HG02970 (cell line): ENCODE results near the gene KBTBD13.
"Not testable (repeated sequence)": the region's sequence is repeated elsewhere in the genome, so short reads cannot be mapped to it uniquely, and the experiment has no call there.

Experiments used
- ATAC-seq: cut with Tn5 transposase; IDR thresholded peaks from one replicate; pipeline ENCODE4 v1.9.1; 2021; ENCODE audit warnings: mild to moderate bottlenecking, moderate library complexity, moderate number of reproducible peaks; ENCODE audit not compliant: unreplicated experiment, low FRiP score

The KBTBD13 gene

DNA sequence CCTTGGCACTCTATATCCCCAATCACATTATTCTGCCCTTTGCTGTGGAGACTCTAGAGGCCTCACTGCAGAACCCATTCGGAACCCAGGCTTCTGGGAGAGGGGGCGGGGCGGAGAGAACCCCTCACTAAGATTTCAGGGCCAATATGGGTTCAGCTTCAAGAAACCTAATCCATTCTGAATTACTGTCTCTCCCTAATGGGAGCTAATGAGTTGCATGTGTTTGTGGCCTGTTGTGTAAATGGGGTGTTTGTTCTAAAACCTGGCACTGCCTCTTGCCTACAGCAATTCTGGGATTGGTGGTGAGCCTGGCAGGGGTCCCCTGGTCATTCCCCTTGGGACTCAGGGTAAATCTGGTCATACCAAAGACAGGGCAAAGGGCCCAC lies 8.2 kb upstream of the KBTBD13 start:
- no peak for ATAC-seq

DNA sequence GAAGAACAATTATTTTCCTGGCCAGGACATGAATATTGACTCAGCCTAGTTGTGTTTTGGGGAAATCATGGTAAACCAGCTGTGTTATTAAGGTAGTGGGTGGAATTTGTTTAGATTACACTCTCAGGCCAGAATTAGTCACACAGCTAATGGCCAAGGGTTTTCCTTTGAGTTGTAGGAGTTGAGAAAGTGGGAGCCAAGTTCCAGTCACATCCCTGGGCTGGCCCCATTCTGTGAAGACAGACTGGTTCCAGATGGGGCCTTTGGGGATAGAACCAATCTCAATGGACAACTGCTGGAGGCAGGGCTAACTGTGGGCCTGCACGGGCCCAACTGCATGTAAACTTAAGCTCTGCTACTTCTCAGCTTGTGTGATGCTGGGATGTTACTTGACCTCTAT lies 7.4 kb upstream of the KBTBD13 start:
- no peak for ATAC-seq

DNA sequence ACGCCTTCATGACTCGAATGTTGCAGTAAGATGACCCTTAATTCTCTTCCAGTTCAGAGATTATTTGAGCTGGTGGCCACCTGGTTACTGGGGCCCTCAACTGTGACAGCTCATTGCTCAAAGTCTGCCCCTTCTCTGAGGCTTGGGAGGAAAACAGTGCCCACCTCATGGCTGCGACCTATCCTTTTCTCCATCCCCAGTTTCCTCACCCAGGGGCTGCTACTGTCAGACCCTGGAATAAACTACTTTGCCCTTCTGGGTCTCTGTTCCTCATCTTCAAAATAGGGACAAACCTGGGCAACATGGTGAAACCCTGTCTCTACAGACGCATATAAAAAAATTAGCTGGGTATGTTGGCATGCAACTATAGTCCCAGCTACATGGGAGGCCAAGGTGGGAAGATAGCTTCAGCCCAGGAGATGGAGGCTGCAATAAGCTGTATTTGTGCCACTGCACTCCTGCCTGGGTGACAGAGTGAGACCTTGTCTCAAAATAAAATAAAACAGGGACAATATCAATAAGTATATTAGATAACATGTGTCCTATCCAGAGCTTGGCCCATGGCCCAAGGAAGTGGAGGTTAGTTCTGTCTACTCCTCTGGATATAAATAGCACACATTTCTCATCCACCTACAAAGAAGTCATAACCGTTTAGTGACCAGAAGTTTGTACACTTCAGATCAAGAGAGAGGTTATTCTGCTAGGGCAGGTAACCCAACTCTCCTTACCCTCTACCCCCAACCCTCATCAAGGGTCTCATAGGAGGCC lies 6.6 kb upstream of the KBTBD13 start:
- no peak for ATAC-seq

DNA sequence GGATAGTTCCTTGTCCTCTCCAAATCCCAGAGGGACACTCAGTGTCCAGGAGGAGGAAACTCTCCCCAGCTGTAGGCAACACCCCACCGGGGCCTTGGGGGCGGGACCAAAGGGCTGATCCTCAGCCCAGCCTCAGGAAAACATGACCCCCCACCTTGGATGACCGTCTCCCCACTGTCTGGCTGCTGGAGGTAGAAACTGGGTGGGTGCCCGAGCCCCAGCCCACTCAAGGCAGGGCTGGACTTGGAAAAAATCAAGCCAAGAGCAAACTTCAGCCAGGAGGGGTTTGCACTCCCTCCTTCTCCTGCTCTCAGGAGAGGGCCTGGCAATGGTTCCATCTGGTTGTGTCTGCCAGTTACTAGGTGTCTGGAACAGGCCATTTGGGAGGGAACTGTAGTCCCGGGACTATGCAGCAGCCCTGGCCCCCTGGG lies 5.2 kb upstream of the KBTBD13 start:
- no peak for ATAC-seq

DNA sequence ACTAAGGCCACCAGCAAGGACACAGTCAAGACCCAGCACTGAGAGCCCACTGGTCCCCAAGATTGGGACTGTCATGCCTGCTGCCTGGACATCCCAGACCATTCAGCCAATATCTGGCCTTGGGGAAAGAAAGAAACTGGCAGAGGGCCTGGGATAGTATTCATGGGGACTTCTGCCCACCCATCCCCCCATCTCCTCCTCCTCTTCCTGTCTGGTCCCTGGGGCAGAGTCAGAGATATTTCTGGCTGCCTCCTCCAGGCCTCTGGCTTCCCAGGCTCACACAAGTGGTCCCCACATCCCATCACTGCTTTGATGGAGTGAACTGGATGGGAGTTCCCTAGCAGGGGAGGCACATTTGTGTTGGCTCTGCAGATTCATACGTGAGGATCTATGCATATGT lies 4.5 kb upstream of the KBTBD13 start:
- no peak for ATAC-seq

DNA sequence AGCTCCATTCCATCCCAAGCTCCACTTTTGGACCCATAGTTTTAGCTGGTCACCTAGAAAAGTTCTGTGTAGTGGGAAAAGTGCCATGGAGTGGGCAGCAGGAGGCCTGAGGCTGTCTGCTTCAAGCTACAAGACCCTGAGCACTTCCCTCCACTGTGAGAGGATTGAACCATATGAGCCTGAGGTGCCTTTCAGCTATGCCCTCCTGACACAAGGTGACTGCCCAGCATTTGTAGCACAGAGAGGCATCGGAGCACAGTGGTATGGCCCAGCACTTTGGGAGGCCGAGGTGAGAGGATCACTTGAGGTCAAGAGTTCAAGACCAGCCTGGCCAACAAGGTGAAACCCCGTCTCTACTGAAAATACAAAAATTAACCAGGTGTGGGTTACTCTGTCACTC lies 3.9 kb upstream of the KBTBD13 start:
- ATAC-seq, result no peak

DNA sequence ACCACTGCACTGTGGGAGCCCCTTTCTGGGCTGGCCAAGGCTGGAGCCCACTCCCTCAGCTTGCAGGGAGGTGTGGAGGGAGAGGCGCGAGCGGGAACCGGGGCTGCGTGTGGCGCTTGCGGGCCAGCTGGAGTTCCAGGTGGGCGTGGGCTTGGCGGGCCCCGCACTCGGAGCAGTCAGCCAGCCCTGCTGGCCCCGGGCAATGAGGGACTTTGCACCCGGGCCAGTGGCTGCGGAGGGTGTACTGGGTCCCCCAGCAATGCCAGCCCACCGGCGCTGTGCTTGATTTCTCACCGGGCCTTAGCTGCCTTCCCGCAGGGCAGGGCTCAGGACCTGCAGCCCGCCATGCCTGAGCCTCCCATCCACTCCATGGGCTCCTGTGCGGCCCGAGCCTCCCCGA lies 1.6 kb upstream of the KBTBD13 start:
- ATAC-seq, result not testable (repeated sequence)

DNA sequence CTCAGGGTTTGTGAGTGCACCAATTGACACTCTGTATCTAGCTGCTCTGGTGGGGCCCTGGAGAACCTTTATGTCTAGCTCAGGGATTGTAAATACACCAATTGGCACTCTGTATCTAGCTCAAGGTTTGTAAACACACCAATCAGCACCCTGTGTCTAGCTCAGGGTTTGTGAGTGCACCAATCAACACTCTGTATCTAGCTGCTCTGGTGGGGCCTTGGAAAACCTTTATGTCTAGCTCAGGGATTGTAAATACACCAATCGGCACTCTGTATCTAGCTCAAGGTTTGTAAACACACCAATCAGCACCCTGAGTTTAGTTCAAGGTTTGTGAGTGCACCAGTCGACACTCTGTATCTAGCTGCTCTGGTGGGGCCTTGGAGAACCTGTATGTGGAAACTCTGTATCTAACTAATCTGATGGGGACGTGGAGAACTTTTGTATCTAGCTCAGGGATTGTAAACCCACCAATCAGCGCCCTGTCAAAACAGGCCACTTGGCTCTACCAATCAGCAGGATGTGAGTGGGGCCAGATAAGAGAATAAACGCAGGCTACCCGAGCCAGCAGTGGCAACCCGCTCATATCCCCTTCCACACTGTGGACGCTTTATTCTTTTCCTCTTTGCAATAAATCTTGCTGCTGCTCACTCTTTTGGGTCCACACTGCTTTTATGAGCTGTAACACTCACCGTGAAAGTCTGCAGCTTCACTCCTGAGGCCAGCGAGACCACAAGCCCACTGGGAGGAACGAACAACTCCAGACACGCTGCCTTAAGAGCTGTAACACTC lies 745 bp upstream of the KBTBD13 start:
- ATAC-seq, result not testable (repeated sequence)

DNA sequence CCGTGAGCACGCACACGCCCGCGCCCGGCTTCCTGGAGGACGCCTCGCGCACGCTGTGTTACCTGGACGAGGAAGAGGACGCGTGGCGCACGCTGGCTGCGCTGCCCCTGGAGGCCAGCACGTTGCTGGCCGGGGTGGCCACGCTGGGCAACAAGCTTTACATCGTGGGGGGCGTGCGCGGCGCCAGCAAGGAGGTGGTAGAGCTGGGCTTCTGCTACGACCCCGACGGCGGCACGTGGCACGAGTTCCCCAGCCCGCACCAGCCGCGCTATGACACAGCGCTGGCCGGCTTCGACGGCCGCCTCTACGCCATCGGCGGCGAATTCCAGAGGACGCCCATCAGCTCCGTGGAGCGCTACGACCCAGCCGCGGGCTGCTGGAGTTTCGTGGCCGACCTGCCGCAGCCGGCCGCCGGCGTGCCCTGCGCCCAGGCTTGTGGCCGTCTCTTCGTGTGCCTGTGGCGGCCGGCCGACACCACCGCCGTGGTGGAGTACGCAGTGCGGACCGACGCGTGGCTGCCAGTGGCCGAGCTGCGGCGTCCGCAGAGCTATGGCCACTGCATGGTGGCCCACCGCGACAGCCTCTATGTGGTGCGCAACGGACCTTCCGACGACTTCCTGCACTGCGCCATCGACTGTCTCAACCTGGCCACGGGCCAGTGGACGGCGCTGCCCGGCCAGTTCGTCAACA lies 890 bp downstream of the KBTBD13 start:
- no peak for ATAC-seq

DNA sequence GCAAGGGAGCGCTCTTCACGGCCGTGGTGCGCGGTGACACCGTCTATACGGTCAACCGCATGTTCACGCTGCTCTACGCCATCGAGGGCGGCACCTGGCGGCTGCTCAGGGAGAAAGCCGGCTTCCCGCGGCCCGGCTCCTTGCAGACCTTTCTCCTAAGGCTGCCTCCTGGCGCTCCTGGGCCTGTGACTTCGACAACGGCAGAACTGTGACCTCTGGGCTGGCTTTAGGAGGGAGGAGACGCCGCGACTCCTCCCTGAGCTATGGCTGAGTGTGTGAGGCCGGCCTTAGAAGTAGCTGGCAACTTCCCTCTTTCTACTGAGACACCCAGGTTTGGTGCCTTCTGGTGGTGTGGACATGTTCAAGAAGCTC lies 1.4 kb downstream of the KBTBD13 start:
- no peak for ATAC-seq

DNA sequence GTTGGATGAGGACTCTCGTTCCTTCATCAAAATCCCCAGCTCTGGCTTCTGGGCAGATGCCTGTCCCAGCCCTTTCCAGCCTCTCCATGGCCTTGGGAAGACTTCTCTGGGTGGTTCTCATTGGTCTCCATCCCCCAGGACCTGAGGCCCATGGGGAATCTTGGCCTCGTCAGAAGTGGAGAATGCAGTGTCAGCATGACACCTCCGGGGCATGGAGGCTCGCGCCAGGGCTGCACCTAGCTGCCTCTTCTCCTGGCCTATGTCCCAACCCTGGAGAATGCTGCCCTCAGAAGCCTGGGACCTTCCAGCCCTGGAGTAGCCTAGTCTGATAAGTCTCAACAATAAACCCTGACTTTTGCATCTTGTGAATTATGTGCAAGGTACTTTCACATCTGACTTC lies 3.0 kb downstream of the KBTBD13 start:
- no peak for ATAC-seq

DNA sequence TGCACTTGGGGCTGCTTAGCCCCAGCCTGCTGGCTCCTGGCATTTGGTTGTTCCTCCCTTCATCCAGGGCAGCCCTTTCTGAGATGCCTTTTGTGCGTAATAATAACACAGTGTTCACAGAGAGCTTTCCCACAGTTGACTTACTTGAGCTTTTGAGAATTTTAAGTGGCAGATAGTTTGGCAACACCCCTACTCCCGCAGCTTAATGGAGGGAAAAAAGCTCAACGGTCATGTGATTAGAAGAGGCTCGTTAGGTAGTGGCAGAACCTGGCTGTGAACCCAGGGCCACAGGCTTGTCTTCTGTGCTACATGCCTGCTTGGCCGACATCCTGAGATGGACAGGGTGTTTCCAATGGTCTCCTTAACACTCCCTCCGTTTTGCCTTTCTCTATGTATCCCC lies 4.7 kb downstream of the KBTBD13 start:
- no peak for ATAC-seq

DNA sequence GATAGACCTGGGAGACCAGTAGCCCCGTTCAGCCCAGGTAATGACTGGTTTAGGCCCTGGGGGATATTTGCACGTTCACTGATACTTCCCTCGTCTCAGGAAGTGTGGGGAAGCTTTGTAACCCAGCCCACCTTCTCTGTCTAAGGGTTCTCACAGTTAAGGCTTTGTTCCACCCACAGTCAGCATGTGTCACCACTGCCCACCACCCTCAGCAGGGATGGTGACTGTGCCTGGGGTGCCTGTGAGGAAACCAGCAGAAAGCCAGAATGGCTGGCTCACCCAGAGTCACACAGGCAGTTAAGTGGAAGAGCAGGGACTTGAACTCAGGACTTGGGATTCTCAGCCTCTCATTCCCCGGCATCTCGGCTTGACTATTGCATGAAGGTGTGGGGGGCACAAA lies 5.2 kb downstream of the KBTBD13 start:
- no peak for ATAC-seq

DNA sequence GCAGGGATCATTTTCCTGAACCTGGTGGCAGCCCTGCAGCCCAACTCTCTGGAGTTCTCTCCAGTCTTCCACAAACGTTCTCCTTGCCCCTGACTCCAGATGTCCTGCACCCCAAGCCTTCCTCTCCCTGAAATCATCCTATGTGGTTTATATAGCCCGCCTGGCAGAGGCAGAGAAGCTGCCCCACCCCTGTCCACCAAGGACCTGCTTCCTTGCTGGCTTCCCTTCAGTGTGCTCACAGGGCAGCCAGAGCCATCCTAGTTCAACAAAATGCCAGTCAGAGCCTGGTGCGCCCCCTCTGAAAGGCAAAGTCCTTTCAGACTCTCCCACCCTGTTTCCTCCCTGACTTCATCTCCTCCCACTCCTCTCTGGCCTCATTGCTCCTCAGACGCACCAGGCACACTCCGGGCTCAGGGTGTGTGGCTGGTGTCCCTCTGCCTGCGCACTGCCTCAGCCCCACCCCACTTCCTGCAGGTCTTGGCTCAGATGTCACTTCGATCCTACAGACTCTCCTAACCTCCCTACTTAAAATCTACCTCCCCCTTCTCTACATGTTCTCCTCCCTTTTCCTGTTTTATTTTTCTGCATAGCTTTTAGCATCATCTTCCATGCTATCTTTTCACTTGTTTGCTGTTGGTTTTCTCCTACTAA lies 5.9 kb downstream of the KBTBD13 start:
- ATAC-seq, result no peak

DNA sequence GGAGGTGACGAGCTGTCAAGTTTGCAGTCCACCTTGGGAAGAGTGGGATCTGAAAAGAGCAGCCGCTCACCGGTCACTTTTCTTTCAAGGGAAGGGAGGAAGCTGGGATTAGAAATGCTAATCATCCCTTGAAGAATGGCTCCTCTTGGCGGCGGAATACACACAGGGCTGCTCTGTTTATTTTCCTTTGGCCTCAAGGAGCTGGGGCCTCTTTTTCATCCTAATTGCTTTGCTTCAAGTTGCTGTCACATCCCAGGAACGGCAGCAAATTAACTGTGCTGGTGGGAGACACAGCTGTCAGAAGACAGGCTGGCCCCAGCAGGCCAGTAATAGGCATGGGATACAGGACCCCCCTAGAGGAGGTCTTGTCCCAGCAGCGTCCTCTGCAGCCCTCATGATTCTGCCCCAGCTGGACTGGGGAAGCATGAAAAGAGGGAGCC lies 6.7 kb downstream of the KBTBD13 start:
- ATAC-seq, result no peak

DNA sequence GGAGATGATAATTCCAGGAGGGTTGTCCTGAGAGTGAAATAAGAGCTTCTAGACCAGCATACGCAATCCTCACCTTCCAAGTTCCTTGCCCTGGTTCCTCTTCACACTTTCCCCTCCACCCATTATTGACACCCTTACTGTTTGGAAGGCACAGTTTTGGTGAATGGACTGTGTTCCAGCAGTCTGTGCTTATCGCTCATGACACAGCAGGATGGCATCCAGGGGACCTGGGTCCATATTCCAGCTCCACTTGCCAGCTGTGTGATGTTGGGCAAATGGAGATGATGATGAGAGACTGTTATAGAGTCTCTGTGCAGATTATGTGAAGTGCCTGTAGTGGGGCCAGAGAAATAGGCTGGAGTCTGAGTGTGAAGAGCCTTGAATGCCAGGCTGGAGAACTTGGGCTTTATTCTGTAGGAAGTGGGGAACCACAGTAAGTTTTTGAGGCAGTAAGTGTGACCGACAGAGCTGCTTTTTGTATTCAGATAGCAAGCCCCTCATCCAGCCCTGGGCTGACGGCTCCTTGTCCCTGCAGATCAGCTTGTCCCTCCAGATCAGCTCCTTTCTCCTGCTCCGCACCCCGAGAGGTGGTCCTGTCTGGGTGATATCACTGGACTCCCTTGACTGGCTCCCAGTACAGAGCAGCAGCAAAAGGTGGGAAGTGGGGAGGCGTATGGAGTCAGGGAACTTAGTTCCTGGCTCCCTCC lies 8.1 kb downstream of the KBTBD13 start:
- ATAC-seq, result no peak

DNA sequence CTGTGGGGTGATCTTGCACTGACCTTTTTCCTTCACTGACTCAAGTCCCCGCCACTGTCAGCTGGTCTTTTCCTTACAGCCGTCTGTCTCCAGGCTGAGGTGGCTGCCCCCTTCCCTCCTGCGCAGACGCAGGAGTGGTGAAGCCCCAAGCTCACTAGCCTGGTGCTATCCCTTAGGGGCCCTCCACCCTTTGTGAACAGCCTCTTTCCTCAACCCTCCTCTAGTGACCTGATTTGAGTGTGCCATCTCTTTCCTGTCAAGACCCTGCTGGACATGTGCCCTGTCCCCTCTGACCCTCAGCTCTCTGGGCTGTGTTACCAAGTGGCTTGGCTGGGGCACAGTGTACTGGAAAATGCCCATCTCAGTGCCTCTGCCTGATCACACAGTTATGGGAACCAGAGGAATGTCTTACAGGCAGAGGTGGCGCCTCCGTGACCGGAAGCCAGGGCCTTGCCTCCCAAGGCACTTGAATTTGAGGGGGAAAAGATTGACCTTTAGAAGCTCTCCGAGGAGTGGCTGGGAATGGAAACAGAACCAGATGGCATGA lies 8.7 kb downstream of the KBTBD13 start:
- ATAC-seq, result no peak

DNA sequence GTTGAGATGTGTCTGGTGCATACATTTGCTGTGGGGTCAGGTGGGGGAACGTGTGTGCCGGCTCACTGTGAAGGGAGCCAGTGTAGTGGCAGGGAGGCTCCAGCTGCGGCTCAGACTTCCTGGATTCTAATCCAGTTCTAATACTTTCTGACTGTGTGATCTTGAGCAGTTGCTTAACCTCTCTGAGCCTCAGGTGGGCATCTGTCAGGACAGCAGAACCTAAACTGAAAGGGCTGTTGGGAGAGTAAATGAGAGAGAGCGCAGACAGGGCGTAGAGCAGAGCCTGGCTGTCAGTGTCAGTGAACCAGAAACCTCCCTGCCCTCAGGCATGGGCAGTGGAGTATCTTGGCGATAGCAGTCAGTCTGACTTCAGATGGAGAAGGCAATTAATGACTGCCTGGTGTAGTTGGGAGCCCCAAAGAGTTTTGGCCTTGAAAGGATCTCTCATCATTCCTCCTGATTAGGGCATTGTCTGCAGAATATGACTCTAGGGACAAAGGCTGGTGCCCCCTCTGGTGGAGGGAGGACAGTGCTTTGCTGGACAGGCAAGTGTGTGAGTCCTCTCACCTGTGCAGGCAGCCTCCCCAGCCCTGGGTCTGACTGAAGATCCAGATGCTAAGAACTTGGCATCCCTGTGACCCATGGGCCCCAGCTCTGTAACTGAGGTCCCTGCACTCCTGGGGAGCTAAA lies 9.6 kb downstream of the KBTBD13 start:
- no peak for ATAC-seq

DNA sequence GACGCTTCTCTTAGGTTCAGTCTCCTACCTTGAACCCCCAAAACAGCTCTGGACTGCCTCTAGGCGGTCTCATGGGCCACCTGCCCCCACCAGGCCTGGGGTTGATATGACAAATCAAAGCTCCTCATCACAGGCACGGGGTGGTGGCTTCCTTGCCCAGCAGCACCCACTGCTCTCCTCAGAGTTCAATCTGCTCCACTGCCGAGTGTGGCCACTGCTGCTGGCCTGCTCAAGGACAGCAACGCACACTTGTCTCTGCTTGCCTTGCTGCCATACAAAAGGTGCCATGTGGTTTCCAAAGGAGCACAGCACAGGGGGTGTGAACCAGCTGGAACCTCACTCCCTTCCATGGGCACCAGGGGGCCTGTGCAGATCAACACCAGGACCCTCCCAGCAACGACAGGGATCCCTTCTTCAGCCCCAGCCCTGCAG lies 10.2 kb downstream of the KBTBD13 start:
- ATAC-seq, result no peak
